IMR-90 (cell line): ENCODE results near the gene CTNNA2.

Experiments
- BHLHE40 ChIP-seq: fragments of 150-350 bp; IDR thresholded peaks from 2 replicates; pipeline ENCODE4 v1.6.1; 2016; ENCODE audit warnings: mild to moderate bottlenecking, low read depth, low read length
- CEBPB ChIP-seq: IDR thresholded peaks from 2 replicates; pipeline ENCODE4 v1.6.1; 2012; ENCODE audit warnings: low read depth, low read length, improper control_type of control experiment
- CHD1 ChIP-seq: IDR thresholded peaks from 2 replicates; pipeline ENCODE4 v1.6.1; 2012; ENCODE audit warnings: low read depth, low read length, improper control_type of control experiment
- CTCF ChIP-seq: conservative IDR thresholded peaks from 2 replicates; pipeline ENCODE4 v1.5.1; 2012; ENCODE audit warnings: mild to moderate bottlenecking, low read depth, low read length, improper control_type of control experiment
- MAFK ChIP-seq: IDR thresholded peaks from 2 replicates; pipeline ENCODE4 v1.6.1; 2012; ENCODE audit warnings: low read depth, low read length, improper control_type of control experiment
- MAZ ChIP-seq: IDR thresholded peaks from 2 replicates; pipeline ENCODE4 v1.6.1; 2012; ENCODE audit warnings: low read depth, mild to moderate bottlenecking, low read length, improper control_type of control experiment, moderate library complexity, borderline replicate concordance
- MXI1 ChIP-seq: IDR thresholded peaks from 2 replicates; pipeline ENCODE4 v1.6.1; 2012; ENCODE audit warnings: low read depth, mild to moderate bottlenecking, low read length, moderate library complexity, borderline replicate concordance
- POLR2A ChIP-seq: IDR thresholded peaks from 2 replicates; pipeline ENCODE4 v1.6.1; 2012; ENCODE audit warnings: mild to moderate bottlenecking, low read depth, low read length
- RAD21 ChIP-seq: IDR thresholded peaks from 2 replicates; pipeline ENCODE4 v1.6.1; 2012; ENCODE audit warnings: low read length, improper control_type of control experiment
- SMC3 ChIP-seq: fragments of 150-350 bp; IDR thresholded peaks from 2 replicates; pipeline ENCODE4 v1.6.1; 2016; ENCODE audit warnings: low read depth, mild to moderate bottlenecking, antibody characterized with exemption, low read length, moderate library complexity

GRCh38 chr2:80012061-80012460 is 499.2 kb downstream of the CTNNA2 start:
- TF ChIP-seq POLR2A (no peak), CTCF (no peak), MAZ (no peak), MXI1 (no peak), SMC3 (no peak), MAFK (no peak), RAD21 (no peak), BHLHE40 (no peak), CEBPB (no peak), CHD1 (no peak)
